LNCAP (cell line): Measurements from ENCODE around the gene ZRANB3.

Experiments
- TF ChIP-seq, protein P1 (sequence below): fragments of 450-650 bp; IDR thresholded peaks from 2 replicates; pipeline ENCODE4 v1.5.1; 2017; ENCODE audit warnings: mild to moderate bottlenecking

ZRANB3 gene

DNA sequence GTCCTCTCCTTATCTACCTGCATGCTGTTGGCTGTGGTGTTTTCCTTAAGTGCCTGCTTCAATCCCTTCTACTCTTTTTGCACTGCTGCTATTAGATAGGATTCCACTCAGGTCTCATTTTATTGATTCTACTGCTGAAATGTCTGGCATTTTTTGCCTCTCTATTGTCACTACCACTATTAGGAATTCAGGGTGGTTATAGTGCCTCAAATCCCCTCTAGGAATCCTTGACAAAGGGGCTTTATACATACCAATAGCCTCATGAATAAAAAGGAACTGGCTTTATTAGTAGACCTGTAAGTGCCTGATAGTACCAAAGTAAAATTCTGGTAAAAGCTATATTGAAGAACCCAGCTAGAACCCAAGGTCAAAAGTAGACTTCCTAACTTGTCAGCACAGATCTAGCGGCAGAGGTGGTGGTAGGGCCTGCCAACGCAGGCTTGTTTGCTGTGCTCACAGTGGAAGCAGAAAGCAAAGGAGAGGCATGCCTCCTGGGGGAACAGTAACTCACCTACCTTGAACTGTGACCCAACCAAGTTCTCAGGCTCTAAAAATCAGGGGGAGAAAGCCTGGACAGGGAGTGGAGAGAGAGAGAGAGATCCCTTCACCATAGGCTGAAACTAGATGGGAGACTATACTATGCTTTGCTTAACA, 278.1 kb downstream of the ZRANB3 start:
- TF ChIP-seq, protein P1, sequence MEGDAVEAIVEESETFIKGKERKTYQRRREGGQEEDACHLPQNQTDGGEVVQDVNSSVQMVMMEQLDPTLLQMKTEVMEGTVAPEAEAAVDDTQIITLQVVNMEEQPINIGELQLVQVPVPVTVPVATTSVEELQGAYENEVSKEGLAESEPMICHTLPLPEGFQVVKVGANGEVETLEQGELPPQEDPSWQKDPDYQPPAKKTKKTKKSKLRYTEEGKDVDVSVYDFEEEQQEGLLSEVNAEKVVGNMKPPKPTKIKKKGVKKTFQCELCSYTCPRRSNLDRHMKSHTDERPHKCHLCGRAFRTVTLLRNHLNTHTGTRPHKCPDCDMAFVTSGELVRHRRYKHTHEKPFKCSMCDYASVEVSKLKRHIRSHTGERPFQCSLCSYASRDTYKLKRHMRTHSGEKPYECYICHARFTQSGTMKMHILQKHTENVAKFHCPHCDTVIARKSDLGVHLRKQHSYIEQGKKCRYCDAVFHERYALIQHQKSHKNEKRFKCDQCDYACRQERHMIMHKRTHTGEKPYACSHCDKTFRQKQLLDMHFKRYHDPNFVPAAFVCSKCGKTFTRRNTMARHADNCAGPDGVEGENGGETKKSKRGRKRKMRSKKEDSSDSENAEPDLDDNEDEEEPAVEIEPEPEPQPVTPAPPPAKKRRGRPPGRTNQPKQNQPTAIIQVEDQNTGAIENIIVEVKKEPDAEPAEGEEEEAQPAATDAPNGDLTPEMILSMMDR, result no peak

DNA sequence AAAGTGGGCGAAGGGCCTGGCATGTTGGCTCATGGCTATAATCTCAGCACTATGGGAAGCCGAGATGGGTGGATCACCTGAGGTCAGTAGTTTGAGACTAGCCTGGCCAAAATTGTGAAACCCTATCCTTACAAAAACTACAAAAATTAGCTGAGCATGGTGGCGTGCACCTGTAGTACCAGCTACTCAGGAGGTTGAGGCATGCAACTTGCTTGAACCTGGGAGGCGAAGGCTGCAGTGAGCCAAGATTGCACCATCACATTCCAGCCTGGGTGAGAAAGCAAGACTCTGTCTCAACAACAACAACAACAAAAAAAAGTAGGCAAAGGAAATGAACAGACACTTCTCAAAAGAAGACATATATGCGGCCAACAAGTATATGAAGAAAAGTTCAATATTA, 282.4 kb downstream of the ZRANB3 start:
- TF ChIP-seq, protein P1, result no peak

DNA sequence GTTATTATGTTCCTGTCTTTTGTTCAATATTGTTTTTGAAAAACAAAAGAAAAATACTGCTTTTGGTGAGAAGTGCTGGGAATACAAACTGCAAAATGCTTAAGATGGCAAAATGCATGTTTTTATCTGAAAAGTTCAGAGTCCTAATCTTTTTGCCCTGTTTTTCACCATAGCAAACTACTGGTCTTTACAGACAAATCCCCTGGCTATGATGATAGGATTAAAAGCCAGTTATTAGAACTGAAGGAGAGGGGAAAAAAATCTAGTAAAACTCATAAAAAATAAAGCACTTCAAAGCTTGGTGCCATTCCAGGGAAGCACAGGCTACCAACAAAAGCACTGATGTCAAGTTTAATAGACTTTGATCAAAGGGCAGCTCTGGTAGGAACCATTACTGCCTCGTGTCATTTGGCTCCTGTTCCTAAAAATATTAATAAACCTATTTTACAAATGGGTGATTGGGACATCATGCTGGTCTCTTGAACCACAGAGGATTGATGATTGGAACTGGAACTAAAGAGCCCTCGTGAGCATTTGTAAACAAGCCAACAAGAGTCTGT, 284.2 kb downstream of the ZRANB3 start:
- TF ChIP-seq, protein P1, result no peak

DNA sequence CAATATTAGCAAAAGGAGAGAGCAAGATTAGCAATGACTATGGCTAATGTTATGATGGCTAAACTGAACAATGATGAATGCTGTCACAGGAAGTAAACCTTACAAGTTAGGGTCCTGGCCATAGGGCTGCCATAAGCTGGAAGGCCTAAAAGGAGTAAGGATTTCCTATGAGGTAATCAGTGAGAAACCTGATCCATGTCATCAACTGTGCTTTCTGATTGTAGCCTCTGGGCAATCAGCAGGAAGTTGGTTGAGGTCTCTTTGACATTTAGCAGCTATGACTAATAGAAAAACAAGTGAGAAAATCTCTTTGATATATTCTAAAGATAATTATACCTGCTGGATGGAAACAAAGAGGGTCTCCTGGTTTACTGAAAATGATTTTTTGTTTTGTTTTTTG, 285.9 kb downstream of the ZRANB3 start:
- TF ChIP-seq, protein P1, result no peak

DNA sequence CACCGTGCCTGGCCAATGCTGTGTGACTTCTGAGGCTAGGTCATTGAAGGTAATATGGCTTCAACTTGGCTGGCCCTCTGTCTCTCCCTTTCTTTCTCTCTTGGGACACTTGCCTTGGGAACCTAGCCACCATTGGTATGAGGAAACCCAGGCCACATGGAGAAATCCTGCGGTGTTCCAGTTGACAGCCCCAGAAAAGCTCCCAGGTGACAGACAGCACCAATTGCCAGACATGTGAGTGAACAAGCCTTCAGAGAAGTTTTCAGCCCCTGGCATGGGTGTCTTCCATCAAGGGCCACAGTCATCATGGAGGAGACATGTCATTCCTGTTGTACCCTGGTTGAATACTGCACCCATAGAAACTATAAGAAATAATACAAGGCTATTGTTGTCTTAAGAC, 292.4 kb downstream of the ZRANB3 start:
- TF ChIP-seq, protein P1, result no peak

DNA sequence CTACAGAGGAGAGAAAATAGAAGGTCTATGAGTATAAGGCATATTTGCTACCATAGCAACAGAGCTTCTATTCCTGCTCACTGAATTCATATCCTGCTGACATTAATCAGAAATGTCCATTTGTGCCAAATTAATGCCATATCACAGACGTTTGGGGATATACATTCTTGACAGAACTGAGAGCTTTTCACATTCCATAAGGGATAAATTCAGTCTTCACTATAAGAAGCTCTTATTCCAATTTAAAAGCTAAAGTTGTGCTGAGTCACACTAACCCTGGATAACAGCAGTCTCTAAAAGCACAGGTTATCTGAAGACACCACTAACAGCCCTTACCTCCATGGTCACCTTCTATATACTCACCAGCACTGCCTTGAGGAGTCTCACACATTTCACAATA, 300.9 kb downstream of the ZRANB3 start:
- TF ChIP-seq, protein P1, result no peak

DNA sequence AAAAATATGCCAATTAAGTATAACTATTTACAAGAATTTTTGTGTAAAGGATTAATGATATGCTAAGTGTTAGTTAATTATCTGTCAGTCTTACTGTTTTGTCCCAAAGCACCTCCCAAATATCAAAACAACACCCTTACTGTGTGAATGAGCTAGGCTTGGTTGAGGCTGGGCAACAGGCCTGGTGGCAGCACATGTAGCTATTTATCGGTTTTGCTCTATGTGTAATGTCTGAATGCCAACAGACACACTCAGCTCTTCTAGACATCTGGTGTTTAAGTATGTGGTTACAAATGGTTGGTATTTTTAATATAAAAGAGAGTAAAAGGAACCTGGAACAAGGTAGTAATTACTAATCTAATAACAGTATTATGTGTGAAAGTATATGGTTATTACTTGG, 303.6 kb downstream of the ZRANB3 start:
- TF ChIP-seq, protein P1, result no peak
